Inferior parietal cortex (tissue), 1 donor: ENCODE results near the gene JAM3.

Source experiments
- DNase-seq: peaks from one replicate; pipeline ENCODE4 v3.0.0-alpha.2; 2016; ENCODE audit errors: extremely low spot score

The JAM3 gene

GRCh38 chr11:134145715-134146114 lies 76.8 kb downstream of the JAM3 start:
- no peak for DNase-seq

DNA sequence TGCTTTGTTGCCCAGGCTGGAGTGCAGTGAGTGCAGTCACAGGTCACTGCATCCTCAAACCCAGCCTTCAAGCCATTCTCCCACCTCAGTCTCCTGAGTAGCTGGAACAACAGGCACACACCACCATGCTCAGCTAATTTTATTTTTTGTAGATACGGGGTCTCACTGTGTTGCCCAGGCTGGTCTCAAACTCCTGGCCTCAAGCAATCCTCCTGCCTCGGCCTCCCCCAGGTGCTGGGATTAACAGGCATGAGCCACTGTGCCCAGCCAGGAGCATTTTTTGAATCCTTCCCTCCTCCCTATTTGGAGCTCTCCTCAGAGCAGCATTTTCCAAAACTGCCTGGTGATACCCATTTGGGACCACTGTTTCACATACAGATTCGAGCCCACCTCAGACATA lies 77.7 kb downstream of the JAM3 start:
- no peak for DNase-seq

GRCh38 chr11:134149371-134149770 lies 80.5 kb downstream of the JAM3 start:
- DNase-seq, result no peak

GRCh38 chr11:134150195-134150903 lies 81.5 kb downstream of the JAM3 start:
- DNase-seq, result no peak

GRCh38 chr11:134151083-134151747 lies 82.3 kb downstream of the JAM3 start:
- DNase-seq, result no peak

DNA sequence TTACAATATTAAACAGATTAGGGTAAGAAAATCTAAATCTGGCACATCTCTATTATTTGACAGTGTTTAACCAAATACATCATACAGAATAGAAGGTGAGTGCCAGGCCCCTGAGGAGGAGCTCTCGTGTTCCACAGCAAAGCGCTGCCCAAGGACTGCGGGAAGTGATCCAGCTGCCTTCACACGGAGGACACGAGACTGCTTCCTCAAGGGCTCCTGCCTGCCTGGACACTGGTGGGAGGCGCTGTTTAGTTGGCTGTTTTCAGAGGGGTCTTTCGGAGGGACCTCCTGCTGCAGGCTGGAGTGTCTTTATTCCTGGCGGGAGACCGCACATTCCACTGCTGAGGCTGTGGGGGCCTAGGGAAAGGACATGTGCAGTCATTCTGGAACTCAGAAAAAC lies 83.8 kb downstream of the JAM3 start:
- DNase-seq, result no peak

GRCh38 chr11:134153147-134153905 lies 84.5 kb downstream of the JAM3 start:
- DNase-seq, result no peak

GRCh38 chr11:134154441-134154840 lies 85.6 kb downstream of the JAM3 start:
- no peak for DNase-seq

- no peak for DNase-seq
Measured at GRCh38 chr11:134155456-134155855, 86.6 kb downstream of the JAM3 start.

GRCh38 chr11:134155946-134156865 lies 87.3 kb downstream of the JAM3 start:
- no peak for DNase-seq

DNA sequence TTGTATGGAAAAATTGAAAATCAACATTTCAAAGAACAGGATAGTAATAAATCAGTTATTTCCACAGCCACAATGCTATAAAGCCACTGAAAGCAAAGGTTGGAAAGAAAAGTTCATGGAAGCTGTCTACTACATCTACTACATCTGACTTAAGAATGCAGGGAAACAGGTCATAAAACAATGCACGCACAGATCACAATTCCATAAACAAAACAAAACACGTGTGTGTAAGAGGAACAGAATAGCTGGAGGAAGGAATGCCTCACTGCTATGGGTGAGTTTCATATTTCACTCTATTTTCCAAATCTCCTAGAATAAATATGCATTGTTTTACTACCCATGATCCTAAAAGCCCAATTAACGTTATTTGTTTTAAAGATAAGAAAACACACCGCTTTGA lies 88.6 kb downstream of the JAM3 start:
- DNase-seq, result no peak

DNA sequence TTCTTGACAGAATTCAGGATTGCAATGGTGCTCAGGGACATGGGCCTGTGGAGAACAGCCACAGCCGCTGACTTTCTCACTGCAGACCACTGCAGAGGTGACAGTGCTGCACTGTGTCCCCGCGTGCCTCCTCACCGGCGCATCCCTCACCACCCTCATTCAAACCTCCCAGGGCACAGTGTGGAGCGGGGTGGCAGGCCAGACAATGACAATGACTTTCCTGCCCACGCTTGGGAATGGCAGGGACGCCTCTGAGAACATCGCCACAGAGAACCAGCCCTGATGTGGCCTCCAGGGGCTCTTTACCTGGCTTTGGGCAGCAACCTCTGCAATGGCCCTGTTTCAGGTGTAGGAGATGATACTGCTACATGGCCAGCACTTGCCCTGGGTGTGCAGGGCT lies 89.2 kb downstream of the JAM3 start:
- DNase-seq, result no peak

- DNase-seq, result no peak
Measured at GRCh38 chr11:134159652-134160051, 90.8 kb downstream of the JAM3 start.

- no peak for DNase-seq
Measured at GRCh38 chr11:134164490-134165370, 95.9 kb downstream of the JAM3 start.

DNA sequence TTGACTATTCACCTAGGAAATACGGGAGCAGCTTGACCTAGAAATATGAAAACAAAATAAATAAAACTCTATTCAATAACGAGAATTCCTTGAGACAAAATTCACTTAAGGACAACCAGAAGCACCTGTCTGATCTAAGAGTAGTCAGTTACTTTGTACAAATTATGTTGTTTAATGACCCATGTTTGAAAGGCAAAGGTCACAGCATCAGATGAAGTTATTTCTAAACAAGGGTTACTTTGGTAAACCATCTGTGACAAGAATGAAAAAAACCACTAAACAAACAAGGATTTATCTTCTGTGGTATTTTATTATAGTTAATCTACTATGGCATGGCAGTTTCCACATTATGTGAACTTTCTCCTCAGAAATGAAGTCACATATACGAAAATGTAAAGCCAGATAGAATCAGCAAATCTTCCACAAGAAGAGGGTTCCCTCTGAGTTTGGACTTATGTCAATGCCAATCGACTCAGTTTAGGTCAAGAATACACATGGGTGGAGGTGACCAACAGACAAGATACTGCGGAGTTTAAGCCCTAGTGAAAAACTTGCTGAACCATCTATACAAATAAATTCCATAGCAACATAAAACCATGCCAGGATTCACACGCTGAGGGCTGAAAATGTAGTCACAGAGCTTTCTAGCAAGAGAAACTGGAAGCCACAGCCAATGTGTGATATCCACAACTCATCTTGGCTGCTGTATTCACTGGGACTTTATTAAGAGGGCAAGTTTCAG lies 101.5 kb downstream of the JAM3 start:
- DNase-seq, result no peak

DNA sequence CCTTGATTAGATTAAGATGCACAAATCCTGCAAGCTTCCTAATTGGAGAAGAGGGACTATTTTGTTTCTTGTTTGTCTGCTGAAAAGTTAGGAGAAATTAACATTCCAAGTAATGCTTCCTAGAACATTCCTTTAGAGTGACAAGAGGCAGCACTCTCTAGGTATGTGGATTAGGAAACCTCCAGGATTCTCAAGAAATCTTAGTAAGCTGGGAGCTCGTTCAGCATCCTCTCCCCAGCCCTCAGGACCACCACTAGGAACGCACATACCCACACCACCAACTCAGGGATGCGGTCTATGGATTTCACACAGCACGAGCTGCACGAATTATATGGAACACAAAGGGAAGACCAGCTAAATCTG lies 102.0 kb downstream of the JAM3 start:
- DNase-seq, result no peak

DNA sequence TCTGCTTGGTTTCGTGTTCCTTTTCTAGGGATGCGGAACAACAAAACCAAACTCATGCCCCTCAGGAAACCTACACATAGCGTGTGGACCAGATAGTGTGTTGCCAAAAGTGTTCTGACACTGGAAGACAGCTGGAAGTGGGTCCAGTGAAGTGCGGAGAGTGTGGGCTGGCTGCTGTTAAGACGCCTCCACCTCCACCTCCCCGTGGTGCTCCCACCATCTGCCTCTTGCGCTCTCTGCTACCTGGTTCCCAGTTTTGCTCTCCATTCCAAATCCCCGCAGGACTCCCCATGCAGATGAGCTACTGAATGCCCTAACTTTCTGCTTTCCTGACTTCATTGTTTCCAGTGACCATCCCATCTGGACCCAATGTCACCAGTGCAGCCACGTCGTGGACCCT lies 103.1 kb downstream of the JAM3 start:
- no peak for DNase-seq

- DNase-seq, result no peak
Measured at GRCh38 chr11:134173296-134173695, 104.4 kb downstream of the JAM3 start.

DNA sequence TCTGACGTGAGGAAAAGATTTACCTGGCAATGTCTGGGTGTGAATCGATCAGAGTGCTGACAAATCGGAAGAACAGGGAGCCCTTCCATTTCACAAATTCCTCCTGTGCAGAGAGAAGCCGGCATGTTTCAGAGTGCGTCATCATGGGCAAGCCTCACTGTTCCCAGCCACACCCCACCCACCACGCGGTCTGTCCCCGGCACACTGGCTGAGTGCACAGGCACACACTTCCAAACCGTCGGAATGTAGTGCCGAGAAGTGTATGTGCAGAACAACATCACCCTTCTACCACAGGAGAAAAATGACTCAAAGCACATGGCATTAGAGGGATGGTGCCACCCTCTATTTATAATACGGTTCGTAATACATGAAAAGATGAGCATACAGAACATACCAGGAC lies 107.4 kb downstream of the JAM3 start:
- peak; percentile 5 for DNase-seq

- no peak for DNase-seq
Measured at GRCh38 chr11:134178032-134178674, 109.3 kb downstream of the JAM3 start.
